H9 (cell line): Measurements from ENCODE around the gene NMRAL1. TPM values are rescaled to one million over a fixed set of nuclear protein-coding genes. Genes with fewer than 3 reads are reported as not detected.
A peak's percentile ranks its signal among the peaks of the same experiment; 100 is the strongest.

Experiments used
- DNase-seq: peaks from one replicate; pipeline ENCODE4 v3.0.0-alpha.2; 2017
- H2AFZ ChIP-seq: one replicate; pipeline ENCODE4 v1.6.1; 2013; ENCODE audit warnings: mild to moderate bottlenecking, low read length, control low read depth, moderate library complexity
- H2AK5ac ChIP-seq: 2 replicates; pipeline ENCODE4 v1.6.1; 2013; ENCODE audit warnings: low read length, control low read depth, mixed read lengths; ENCODE audit not compliant: insufficient read length
- H2BK120ac ChIP-seq: one replicate; pipeline ENCODE4 v1.6.1; 2013; ENCODE audit warnings: low read depth, mild to moderate bottlenecking, low read length, control low read depth, inconsistent platforms; ENCODE audit not compliant: poor library complexity, severe bottlenecking
- H2BK12ac ChIP-seq: 2 replicates; pipeline ENCODE4 v1.6.1; 2013; ENCODE audit warnings: low read length, control low read depth, mixed read lengths, low read depth; ENCODE audit not compliant: insufficient read length
- H2BK15ac ChIP-seq: 2 replicates; pipeline ENCODE4 v1.6.1; 2013; ENCODE audit warnings: low read depth, low read length, control low read depth
- H2BK20ac ChIP-seq: one replicate; pipeline ENCODE4 v1.6.1; 2013; ENCODE audit warnings: low read depth, mild to moderate bottlenecking, low read length, control low read depth, inconsistent platforms; ENCODE audit not compliant: poor library complexity, severe bottlenecking
- H2BK5ac ChIP-seq: 2 replicates; pipeline ENCODE4 v1.6.1; 2013; ENCODE audit warnings: low read length, control low read depth, mixed read lengths; ENCODE audit not compliant: insufficient read length
- H3K14ac ChIP-seq: 2 replicates; pipeline ENCODE4 v1.6.1; 2013; ENCODE audit warnings: low read length, control low read depth; ENCODE audit not compliant: insufficient read depth
- H3K18ac ChIP-seq: 2 replicates; pipeline ENCODE4 v1.6.1; 2013; ENCODE audit warnings: low read depth, mild to moderate bottlenecking, mixed read lengths, low read length, control low read depth; ENCODE audit not compliant: insufficient read length
- H3K23ac ChIP-seq: 2 replicates; pipeline ENCODE4 v1.6.1; 2013; ENCODE audit warnings: low read length, control low read depth, mixed read lengths, low read depth; ENCODE audit not compliant: insufficient read length
- H3K23me2 ChIP-seq: 2 replicates; pipeline ENCODE4 v1.6.1; 2013; ENCODE audit warnings: low read depth, mild to moderate bottlenecking, mixed read lengths, low read length, control low read depth; ENCODE audit not compliant: insufficient read length, poor library complexity, severe bottlenecking
- H3K27ac ChIP-seq: 2 replicates; pipeline ENCODE4 v1.5.1; 2013; ENCODE audit warnings: low read length, control low read depth, mixed read lengths, low read depth; ENCODE audit not compliant: insufficient read length
- H3K27me3 ChIP-seq: 2 replicates; pipeline ENCODE4 v1.6.1; 2013; ENCODE audit warnings: low read length, control low read depth, inconsistent platforms; ENCODE audit not compliant: insufficient read depth
- H3K4ac ChIP-seq: 2 replicates; pipeline ENCODE4 v1.6.1; 2013; ENCODE audit warnings: low read depth, mild to moderate bottlenecking, control low read depth, inconsistent platforms, low read length, moderate library complexity
- H3K4me1 ChIP-seq: 2 replicates; pipeline ENCODE4 v1.6.1; 2013; ENCODE audit warnings: low read length, control low read depth, inconsistent platforms; ENCODE audit not compliant: insufficient read depth
- H3K4me2 ChIP-seq: 2 replicates; pipeline ENCODE4 v1.6.1; 2013; ENCODE audit warnings: low read length, control low read depth, mixed read lengths; ENCODE audit not compliant: insufficient read length, insufficient read depth
- H3K56ac ChIP-seq: 2 replicates; pipeline ENCODE4 v1.6.1; 2013; ENCODE audit warnings: low read depth, mild to moderate bottlenecking, mixed read lengths, low read length, control low read depth; ENCODE audit not compliant: insufficient read length
- H3K79me1 ChIP-seq: 2 replicates; pipeline ENCODE4 v1.6.1; 2013; ENCODE audit warnings: low read depth, mild to moderate bottlenecking, moderate library complexity, low read length, control low read depth, inconsistent platforms; ENCODE audit not compliant: insufficient read depth, poor library complexity, severe bottlenecking
- H3K79me2 ChIP-seq: 2 replicates; pipeline ENCODE4 v1.6.1; 2013; ENCODE audit warnings: low read length, control low read depth, inconsistent platforms; ENCODE audit not compliant: insufficient read depth
- H3K9ac ChIP-seq: 2 replicates; pipeline ENCODE4 v1.6.1; 2013; ENCODE audit warnings: low read length, control low read depth, mixed read lengths; ENCODE audit not compliant: insufficient read length; ENCODE audit errors: extremely low read depth
- H3K9me3 ChIP-seq: one replicate; pipeline ENCODE4 v1.6.1; 2013; ENCODE audit warnings: low read depth, low read length, inconsistent platforms; ENCODE audit not compliant: control insufficient read depth
- H3T11ph ChIP-seq: one replicate; pipeline ENCODE4 v1.6.1; 2013; ENCODE audit warnings: mild to moderate bottlenecking, low read length, control low read depth, inconsistent platforms
- H4K20me1 ChIP-seq: one replicate; pipeline ENCODE4 v1.6.1; 2013; ENCODE audit not compliant: control insufficient read depth, insufficient read length, insufficient read depth
- H4K5ac ChIP-seq: 2 replicates; pipeline ENCODE4 v1.6.1; 2013; ENCODE audit warnings: low read depth, mild to moderate bottlenecking, mixed read lengths, low read length, control low read depth; ENCODE audit not compliant: insufficient read length
- H4K8ac ChIP-seq: replicated peaks from 2 replicates; pipeline ENCODE4 v1.6.1; 2013; ENCODE audit warnings: low read length, control low read depth, mixed read lengths, low read depth; ENCODE audit not compliant: insufficient read length
- H4K91ac ChIP-seq: 2 replicates; pipeline ENCODE4 v1.6.1; 2013; ENCODE audit warnings: low read depth, mild to moderate bottlenecking, moderate library complexity, mixed read lengths, low read length, control low read depth; ENCODE audit not compliant: insufficient read length
- H3K27ac Mint-ChIP-seq, 3 experiments: 2 replicates in 2 of 3; 3 replicates in 1 of 3; pipeline ENCODE4 v1.8.0; 2020 to 2021; ENCODE audit warnings: mixed read lengths in 3 of 3, mild to moderate bottlenecking in 1 of 3, moderate library complexity in 1 of 3
- H3K27me3 Mint-ChIP-seq: 2 replicates; pipeline ENCODE4 v1.8.0; 2021; ENCODE audit warnings: low read depth, mild to moderate bottlenecking, moderate library complexity, mixed read lengths
- H3K36me3 Mint-ChIP-seq, 3 experiments: 2 replicates in 2 of 3; 3 replicates in 1 of 3; pipeline ENCODE4 v1.8.0; 2020 to 2021; ENCODE audit warnings: low read depth in 3 of 3, mixed read lengths in 3 of 3; ENCODE audit not compliant: insufficient read depth in 1 of 3
- H3K4me1 Mint-ChIP-seq, 2 experiments: 2 replicates each; pipeline ENCODE4 v1.8.0; 2020; ENCODE audit warnings: mixed read lengths in 2 of 2
- H3K4me3 Mint-ChIP-seq, 2 experiments: 2 replicates in 1 of 2; 3 replicates in 1 of 2; pipeline ENCODE4 v1.8.0; 2020 to 2021; ENCODE audit warnings: mild to moderate bottlenecking in 2 of 2, mixed read lengths in 2 of 2, moderate library complexity in 1 of 2
- H3K9me3 Mint-ChIP-seq, 2 experiments: 2 replicates in 1 of 2; 3 replicates in 1 of 2; pipeline ENCODE4 v1.8.0; 2020; ENCODE audit warnings: mild to moderate bottlenecking in 2 of 2, mixed read lengths in 2 of 2, moderate library complexity in 1 of 2
- WGBS: extraction: QIAGEN DNeasy Blood & Tissue Kit; methylation state at CpG from one replicate; pipeline ENCODE4 v1.1.7; 2013; ENCODE audit warnings: missing lambda C conversion rate, low lambda C conversion rate, mixed read lengths; ENCODE audit not compliant: insufficient read length; ENCODE audit errors: extremely low coverage; 5-methylcytosine and 5-hydroxymethylcytosine counted together
- total RNA-seq: library from RNA; stranded (reverse); gene quantifications from 2 replicates; pipeline ENCODE4 v1.2.1, GENCODE V29; 2021
- TF ChIP-seq, protein P1 (sequence below): fragments of 200-600 bp; sonication (generic); conservative IDR thresholded peaks from 3 replicates; pipeline ENCODE4 v1.8.0; 2021; ENCODE audit warnings: antibody characterized with exemption, mild to moderate bottlenecking

Gene NMRAL1
- total RNA-seq, 1 experiment from 2014 or later = 78.9 TPM

DNA sequence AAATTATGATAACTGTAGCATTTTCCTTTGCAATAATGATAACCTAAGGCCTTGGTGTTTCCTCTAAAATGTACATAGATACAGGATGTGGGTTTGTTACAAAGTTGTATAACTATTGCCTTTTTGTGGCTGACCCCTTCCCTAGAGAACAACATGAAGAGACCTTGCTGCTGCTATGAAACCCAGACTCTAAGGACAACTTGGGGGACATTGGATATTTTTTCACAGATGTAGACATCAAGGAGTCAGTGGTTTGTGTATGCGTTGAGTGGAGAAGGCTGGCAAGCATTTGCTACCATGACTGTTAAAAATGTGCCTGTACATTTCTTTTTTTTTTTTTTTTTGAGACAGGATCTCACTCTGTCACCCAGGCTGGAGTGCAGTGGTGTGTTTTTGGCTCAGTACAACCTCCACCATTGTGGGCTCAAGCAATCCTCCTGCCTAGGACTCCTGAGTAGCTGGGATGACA, 14.1 kb upstream of the NMRAL1 start:
- no peak for DNase-seq
- H3K36me3 Mint-ChIP-seq = peaks cover 0 to 21% (median 0%) of the 10 kb centered on the region in 3 experiments; a peak in 5 of 7 replicates
- no peaks in the 10 kb centered on the region for H3K4me1 Mint-ChIP-seq
- no peak overlapping the region for H2BK5ac ChIP-seq
- no peaks in the 10 kb centered on the region for H4K20me1 ChIP-seq
- no peaks in the 10 kb centered on the region for H3K9me3 Mint-ChIP-seq
- no peaks in the 10 kb centered on the region for H3K4me1 ChIP-seq
- H3K4ac ChIP-seq = no peak overlapping the region
- 0 out of 7 replicates have a peak overlapping the region, but pooled peaks of 1 of the 3 experiments have one; percentile 10 for H3K27ac Mint-ChIP-seq
- no peaks in the 10 kb centered on the region for H3K79me2 ChIP-seq
- H4K91ac ChIP-seq = no peak overlapping the region
- H3K23me2 ChIP-seq = no peaks in the 10 kb centered on the region
- H3K9ac ChIP-seq = no peak overlapping the region
- H3K56ac ChIP-seq = no peak overlapping the region
- H3K23ac ChIP-seq = no peak overlapping the region
- H2AK5ac ChIP-seq = no peak overlapping the region
- no peak overlapping the region for H3T11ph ChIP-seq
- no peaks in the 10 kb centered on the region for H3K9me3 ChIP-seq
- no peak overlapping the region for H2AFZ ChIP-seq
- TF ChIP-seq, protein P1, sequence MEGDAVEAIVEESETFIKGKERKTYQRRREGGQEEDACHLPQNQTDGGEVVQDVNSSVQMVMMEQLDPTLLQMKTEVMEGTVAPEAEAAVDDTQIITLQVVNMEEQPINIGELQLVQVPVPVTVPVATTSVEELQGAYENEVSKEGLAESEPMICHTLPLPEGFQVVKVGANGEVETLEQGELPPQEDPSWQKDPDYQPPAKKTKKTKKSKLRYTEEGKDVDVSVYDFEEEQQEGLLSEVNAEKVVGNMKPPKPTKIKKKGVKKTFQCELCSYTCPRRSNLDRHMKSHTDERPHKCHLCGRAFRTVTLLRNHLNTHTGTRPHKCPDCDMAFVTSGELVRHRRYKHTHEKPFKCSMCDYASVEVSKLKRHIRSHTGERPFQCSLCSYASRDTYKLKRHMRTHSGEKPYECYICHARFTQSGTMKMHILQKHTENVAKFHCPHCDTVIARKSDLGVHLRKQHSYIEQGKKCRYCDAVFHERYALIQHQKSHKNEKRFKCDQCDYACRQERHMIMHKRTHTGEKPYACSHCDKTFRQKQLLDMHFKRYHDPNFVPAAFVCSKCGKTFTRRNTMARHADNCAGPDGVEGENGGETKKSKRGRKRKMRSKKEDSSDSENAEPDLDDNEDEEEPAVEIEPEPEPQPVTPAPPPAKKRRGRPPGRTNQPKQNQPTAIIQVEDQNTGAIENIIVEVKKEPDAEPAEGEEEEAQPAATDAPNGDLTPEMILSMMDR = no peak
- no CpG with 5 or more reads among the region's 1 CpG for WGBS
- no peak overlapping the region for H2BK20ac ChIP-seq
- H3K27me3 Mint-ChIP-seq = no peaks in the 10 kb centered on the region
- no peak overlapping the region for H4K5ac ChIP-seq
- no peaks in the 10 kb centered on the region for H3K79me1 ChIP-seq
- H3K4me2 ChIP-seq = no peak overlapping the region
- no peak overlapping the region for H2BK120ac ChIP-seq
- H3K18ac ChIP-seq = no peak overlapping the region
- H4K8ac ChIP-seq = no peak overlapping the region
- H3K4me3 Mint-ChIP-seq = no peak overlapping the region
- no peak overlapping the region for H3K14ac ChIP-seq
- no peaks in the 10 kb centered on the region for H3K27me3 ChIP-seq
- H3K27ac ChIP-seq = no peak overlapping the region
- no peak overlapping the region for H2BK15ac ChIP-seq
- H2BK12ac ChIP-seq = no peak overlapping the region
